HEK293 (cell line): ENCODE measurements around the gene OR1I1.
"Not testable (repeated sequence)": the region's sequence is repeated elsewhere in the genome, so short reads cannot be mapped to it uniquely, and the experiment has no call there.

Experiments used
- CTCF ChIA-PET: fragments of 350-600 bp; formaldehyde crosslinking; extraction: SDS; loops from one replicate; lab custom pipeline; 2021; ENCODE audit warnings: antibody characterized with exemption; lab: Yijun Ruan, JAX
- POLR2A ChIA-PET: fragments of 300-600 bp; formaldehyde crosslinking; extraction: SDS; loops from one replicate; lab custom pipeline; 2020; ENCODE audit warnings: antibody characterized with exemption, inconsistent platforms; lab: Yijun Ruan, JAX
- H3K27ac ChIP-seq: fragments of 200-500 bp; sonication (Bioruptor generic); 2 replicates; pipeline ENCODE4 v1.5.1; 2014; ENCODE audit warnings: low read depth, low read length, control low read depth, inconsistent platforms; ENCODE audit errors: extremely low read depth
- H3K36me3 ChIP-seq, 2 experiments: fragments of 200-500 bp in 1 of 2; sonication (Bioruptor generic) in 1 of 2; 1 replicate in 1 of 2; 2 replicates in 1 of 2; pipeline ENCODE4 v1.5.1; 2014 to 2017; ENCODE audit warnings: inconsistent platforms in 2 of 2, low read length in 2 of 2; ENCODE audit not compliant: control insufficient read depth in 2 of 2, insufficient read depth in 1 of 2
- H3K4me1 ChIP-seq: fragments of 200-500 bp; sonication (Bioruptor generic); 2 replicates; pipeline ENCODE4 v1.5.1; 2014; ENCODE audit warnings: mild to moderate bottlenecking, low read length, inconsistent platforms; ENCODE audit not compliant: control insufficient read depth, insufficient read depth
- H3K4me3 ChIP-seq: 2 replicates; pipeline ENCODE4 v1.5.1; 2011; ENCODE audit warnings: low read depth, mild to moderate bottlenecking, control low read depth, low read length, moderate library complexity
- H3K9me3 ChIP-seq: fragments of 200-500 bp; sonication (Bioruptor generic); 2 replicates; pipeline ENCODE4 v1.5.1; 2014; ENCODE audit warnings: low read depth, low read length, inconsistent platforms; ENCODE audit not compliant: control insufficient read depth, insufficient read depth
- KLF7 ChIP-seq: fragments of 450-650 bp; formaldehyde crosslinking; IDR thresholded peaks from 2 replicates; pipeline ENCODE4 v1.5.1; 2016; ENCODE audit warnings: missing biosample characterization, missing genetic modification characterization, borderline replicate concordance
- SCRT1 ChIP-seq: fragments of 450-650 bp; formaldehyde crosslinking; IDR thresholded peaks from 2 replicates; pipeline ENCODE4 v1.5.1; 2016; ENCODE audit warnings: missing biosample characterization, missing genetic modification characterization, borderline replicate concordance
- ZBTB17 ChIP-seq: fragments of 450-650 bp; formaldehyde crosslinking; IDR thresholded peaks from 2 replicates; pipeline ENCODE4 v1.5.1; 2016; ENCODE audit warnings: missing biosample characterization, missing genetic modification characterization
- ZFP3 ChIP-seq: fragments of 450-650 bp; formaldehyde crosslinking; IDR thresholded peaks from 2 replicates; pipeline ENCODE4 v1.5.1; 2016; ENCODE audit warnings: low read depth, missing biosample characterization, missing genetic modification characterization
- ZIC2 ChIP-seq: fragments of 450-650 bp; formaldehyde crosslinking; IDR thresholded peaks from 2 replicates; pipeline ENCODE4 v1.5.1; 2016; ENCODE audit warnings: missing biosample characterization, missing genetic modification characterization
- ZNF140 ChIP-seq: fragments of 450-650 bp; formaldehyde crosslinking; IDR thresholded peaks from 2 replicates; pipeline ENCODE4 v1.5.1; 2016; ENCODE audit warnings: missing biosample characterization, missing genetic modification characterization
- ZNF211 ChIP-seq: fragments of 450-650 bp; formaldehyde crosslinking; IDR thresholded peaks from 2 replicates; pipeline ENCODE4 v1.5.1; 2016; ENCODE audit warnings: low read depth, missing biosample characterization, missing genetic modification characterization
- ZNF266 ChIP-seq: fragments of 450-650 bp; formaldehyde crosslinking; IDR thresholded peaks from 2 replicates; pipeline ENCODE4 v1.5.1; 2016; ENCODE audit warnings: missing biosample characterization, missing genetic modification characterization, low read depth
- ZNF354C ChIP-seq: fragments of 450-650 bp; formaldehyde crosslinking; IDR thresholded peaks from 2 replicates; pipeline ENCODE4 v1.5.1; 2016; ENCODE audit warnings: missing biosample characterization, missing genetic modification characterization, low read depth, borderline replicate concordance
- ZNF366 ChIP-seq: fragments of 450-650 bp; formaldehyde crosslinking; conservative IDR thresholded peaks from 2 replicates; pipeline ENCODE4 v1.5.1; 2016; ENCODE audit warnings: missing biosample characterization, missing genetic modification characterization
- ZNF37A ChIP-seq: fragments of 450-650 bp; IDR thresholded peaks from 2 replicates; pipeline ENCODE4 v1.5.1; 2018; ENCODE audit warnings: missing biosample characterization, missing genetic modification characterization
- ZNF521 ChIP-seq: fragments of 450-650 bp; formaldehyde crosslinking; IDR thresholded peaks from 2 replicates; pipeline ENCODE4 v1.5.1; 2017; ENCODE audit warnings: missing biosample characterization, mild to moderate bottlenecking, missing genetic modification characterization
- ZNF658 ChIP-seq: fragments of 450-650 bp; formaldehyde crosslinking; IDR thresholded peaks from 2 replicates; pipeline ENCODE4; 2016; ENCODE audit warnings: missing biosample characterization, missing genetic modification characterization
- ZNF664 ChIP-seq: fragments of 450-650 bp; formaldehyde crosslinking; IDR thresholded peaks from 2 replicates; pipeline ENCODE4 v1.5.1; 2016; ENCODE audit warnings: missing biosample characterization, missing genetic modification characterization
- TF ChIP-seq, protein P1 (sequence below): fragments of 450-650 bp; formaldehyde crosslinking; IDR thresholded peaks from 2 replicates; pipeline ENCODE4 v1.5.1; 2017; ENCODE audit warnings: missing biosample characterization, mild to moderate bottlenecking, missing genetic modification characterization, moderate library complexity
- TF ChIP-seq, protein P2 (sequence below): fragments of 450-650 bp; formaldehyde crosslinking; IDR thresholded peaks from 2 replicates; pipeline ENCODE4 v1.5.1; 2016; ENCODE audit warnings: missing biosample characterization, missing genetic modification characterization, borderline replicate concordance
- TF ChIP-seq, protein P3 (sequence below): fragments of 450-650 bp; formaldehyde crosslinking; IDR thresholded peaks from 2 replicates; pipeline ENCODE4 v1.5.1; 2016; ENCODE audit warnings: missing biosample characterization, missing genetic modification characterization

OR1I1 gene

DNA sequence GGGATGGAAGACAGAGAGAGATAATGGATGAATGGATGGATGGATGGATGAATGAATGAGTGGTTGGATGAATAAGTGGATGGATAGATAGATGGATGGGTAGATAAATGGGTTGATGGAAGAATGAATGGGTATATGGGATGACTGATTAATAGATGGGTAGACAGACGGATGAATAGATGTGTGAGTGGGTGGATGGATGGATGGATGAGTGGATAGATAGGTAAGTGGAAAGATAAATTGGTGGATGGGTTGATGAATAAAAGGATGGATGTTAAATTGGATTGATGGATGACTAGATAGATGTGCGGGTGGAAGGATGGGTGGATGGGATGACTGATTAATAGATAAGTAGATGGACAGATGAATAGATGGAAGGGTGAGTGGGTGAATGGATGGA, 31.4 kb upstream of the OR1I1 start:
- H3K27ac ChIP-seq, result no peak overlapping the region
- TF ChIP-seq ZNF366, result peak; percentile 76
- TF ChIP-seq ZBTB17 (tag by site-specific recombination), result peak; percentile 90
- TF ChIP-seq ZNF266 (tag by site-specific recombination), result no peak
- no peaks in the 10 kb centered on the region for H3K9me3 ChIP-seq
- no peak overlapping the region for H3K4me3 ChIP-seq
- no peaks in the 10 kb centered on the region for H3K4me1 ChIP-seq
- no peaks in the 10 kb centered on the region for H3K36me3 ChIP-seq
- ChIA-PET POLR2A (no interaction called here), CTCF (no interaction called here)

DNA sequence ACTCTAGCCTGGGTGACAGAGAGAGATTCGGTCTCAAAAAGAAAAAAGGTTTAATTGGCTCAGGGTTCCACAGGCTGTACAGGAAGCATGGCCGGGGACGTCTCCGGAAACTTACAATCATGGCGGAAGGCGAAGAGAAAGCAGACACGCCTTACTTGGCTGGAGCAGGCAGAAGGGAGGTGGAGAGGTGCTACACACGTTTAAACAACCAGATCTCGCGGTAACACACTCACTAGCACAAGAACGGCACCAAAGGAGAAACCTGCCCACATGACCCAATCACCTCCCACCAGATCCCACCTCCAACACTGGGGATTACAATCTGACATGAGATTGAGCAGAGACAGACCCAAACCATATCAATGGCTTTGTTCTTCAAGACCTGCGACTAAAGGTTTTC, 20.0 kb upstream of the OR1I1 start:
- CTCF ChIA-PET, result no interaction called here
- Histone ChIP-seq H3K27ac (no peak overlapping the region), H3K4me3 (no peak overlapping the region), H3K9me3 (no peaks in the 10 kb centered on the region), H3K4me1 (no peaks in the 10 kb centered on the region), H3K36me3 (no peaks in the 10 kb centered on the region)
- POLR2A ChIA-PET, result no interaction called here
- no peak for TF ChIP-seq ZNF211 (tag by site-specific recombination)
- TF ChIP-seq KLF7 (tag by site-specific recombination), result no peak
- TF ChIP-seq, protein P1, sequence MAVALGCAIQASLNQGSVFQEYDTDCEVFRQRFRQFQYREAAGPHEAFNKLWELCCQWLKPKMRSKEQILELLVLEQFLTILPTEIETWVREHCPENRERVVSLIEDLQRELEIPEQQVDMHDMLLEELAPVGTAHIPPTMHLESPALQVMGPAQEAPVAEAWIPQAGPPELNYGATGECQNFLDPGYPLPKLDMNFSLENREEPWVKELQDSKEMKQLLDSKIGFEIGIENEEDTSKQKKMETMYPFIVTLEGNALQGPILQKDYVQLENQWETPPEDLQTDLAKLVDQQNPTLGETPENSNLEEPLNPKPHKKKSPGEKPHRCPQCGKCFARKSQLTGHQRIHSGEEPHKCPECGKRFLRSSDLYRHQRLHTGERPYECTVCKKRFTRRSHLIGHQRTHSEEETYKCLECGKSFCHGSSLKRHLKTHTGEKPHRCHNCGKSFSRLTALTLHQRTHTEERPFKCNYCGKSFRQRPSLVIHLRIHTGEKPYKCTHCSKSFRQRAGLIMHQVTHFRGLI (tag by site-specific recombination), result no peak
- no peak for TF ChIP-seq ZIC2 (tag by site-specific recombination)
- no peak for TF ChIP-seq ZNF664 (tag by site-specific recombination)
- TF ChIP-seq, protein P2, sequence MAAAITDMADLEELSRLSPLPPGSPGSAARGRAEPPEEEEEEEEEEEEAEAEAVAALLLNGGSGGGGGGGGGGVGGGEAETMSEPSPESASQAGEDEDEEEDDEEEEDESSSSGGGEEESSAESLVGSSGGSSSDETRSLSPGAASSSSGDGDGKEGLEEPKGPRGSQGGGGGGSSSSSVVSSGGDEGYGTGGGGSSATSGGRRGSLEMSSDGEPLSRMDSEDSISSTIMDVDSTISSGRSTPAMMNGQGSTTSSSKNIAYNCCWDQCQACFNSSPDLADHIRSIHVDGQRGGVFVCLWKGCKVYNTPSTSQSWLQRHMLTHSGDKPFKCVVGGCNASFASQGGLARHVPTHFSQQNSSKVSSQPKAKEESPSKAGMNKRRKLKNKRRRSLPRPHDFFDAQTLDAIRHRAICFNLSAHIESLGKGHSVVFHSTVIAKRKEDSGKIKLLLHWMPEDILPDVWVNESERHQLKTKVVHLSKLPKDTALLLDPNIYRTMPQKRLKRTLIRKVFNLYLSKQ (tag by site-specific recombination), result no peak
- TF ChIP-seq, protein P3, sequence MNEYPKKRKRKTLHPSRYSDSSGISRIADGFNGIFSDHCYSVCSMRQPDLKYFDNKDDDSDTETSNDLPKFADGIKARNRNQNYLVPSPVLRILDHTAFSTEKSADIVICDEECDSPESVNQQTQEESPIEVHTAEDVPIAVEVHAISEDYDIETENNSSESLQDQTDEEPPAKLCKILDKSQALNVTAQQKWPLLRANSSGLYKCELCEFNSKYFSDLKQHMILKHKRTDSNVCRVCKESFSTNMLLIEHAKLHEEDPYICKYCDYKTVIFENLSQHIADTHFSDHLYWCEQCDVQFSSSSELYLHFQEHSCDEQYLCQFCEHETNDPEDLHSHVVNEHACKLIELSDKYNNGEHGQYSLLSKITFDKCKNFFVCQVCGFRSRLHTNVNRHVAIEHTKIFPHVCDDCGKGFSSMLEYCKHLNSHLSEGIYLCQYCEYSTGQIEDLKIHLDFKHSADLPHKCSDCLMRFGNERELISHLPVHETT (tag by site-specific recombination), result no peak
- no peak for TF ChIP-seq SCRT1 (tag by site-specific recombination)
- no peak for TF ChIP-seq ZNF521 (tag by site-specific recombination)
- TF ChIP-seq ZNF354C, result no peak
- TF ChIP-seq ZNF140 (tag by site-specific recombination), result no peak
- no peak for TF ChIP-seq ZNF37A
- no peak for TF ChIP-seq ZFP3 (tag by site-specific recombination)
- no peak for TF ChIP-seq ZNF658 (tag by site-specific recombination)

DNA sequence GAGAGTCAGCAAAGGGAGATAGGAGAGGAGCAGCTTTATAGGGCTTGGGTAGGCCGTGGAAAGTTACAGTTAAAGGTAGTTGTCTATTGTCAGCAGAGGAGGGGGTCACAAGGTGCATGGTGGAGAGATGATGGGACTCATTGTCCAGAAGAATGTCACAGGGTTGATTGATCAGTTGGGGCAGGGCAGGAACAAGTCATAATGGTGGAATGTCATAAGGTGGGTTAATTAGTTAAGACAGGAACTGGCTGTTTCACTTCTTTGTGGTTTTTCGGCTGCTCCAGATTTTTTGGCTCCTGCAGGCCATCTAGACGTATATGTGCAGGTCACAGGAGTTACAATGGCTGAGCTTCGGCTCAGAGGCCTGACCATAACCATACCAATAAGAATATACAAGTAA, 11.6 kb upstream of the OR1I1 start:
- H3K4me1 ChIP-seq, POLR2A ChIA-PET, H3K36me3 ChIP-seq, H3K27ac ChIP-seq, H3K9me3 ChIP-seq, CTCF ChIA-PET, H3K4me3 ChIP-seq: not testable (repeated sequence)
